GM19238 (cell line): Measurements from ENCODE around the gene USHBP1.
A peak's percentile ranks its signal among the peaks of the same experiment; 100 is the strongest.
"Not testable (repeated sequence)": the region's sequence is repeated elsewhere in the genome, so short reads cannot be mapped to it uniquely, and the experiment has no call there.

Source experiments
- DNase-seq: peaks from one replicate; pipeline ENCODE4 v3.0.0; 2011; ENCODE audit warnings: low spot score; ENCODE audit not compliant: insufficient read length

The USHBP1 gene

GRCh38 chr19:17296273-17296672, 31.7 kb upstream of the USHBP1 start:
- DNase-seq = no peak

- not testable (repeated sequence) for DNase-seq
These were observed 31.0 kb upstream of the USHBP1 start for GRCh38 chr19:17295551-17295950.

GRCh38 chr19:17294051-17294891, 29.7 kb upstream of the USHBP1 start:
- no peak for DNase-seq

- DNase-seq = no peak
These were observed 29.1 kb upstream of the USHBP1 start for GRCh38 chr19:17293605-17294004.

GRCh38 chr19:17292301-17293074, 27.9 kb upstream of the USHBP1 start:
- DNase-seq = peak; percentile 97

- DNase-seq = peak; percentile 93
These were observed 24.9 kb upstream of the USHBP1 start for GRCh38 chr19:17289489-17289888.

- DNase-seq = no peak
These were observed 22.2 kb upstream of the USHBP1 start for GRCh38 chr19:17286752-17287151.

- DNase-seq = no peak
These were observed 21.7 kb upstream of the USHBP1 start for GRCh38 chr19:17286263-17286662.

GRCh38 chr19:17285415-17286135, 21.0 kb upstream of the USHBP1 start:
- DNase-seq = no peak

GRCh38 chr19:17283504-17283996, 19.0 kb upstream of the USHBP1 start:
- DNase-seq = no peak

- DNase-seq = peak; percentile 80
These were observed 18.1 kb upstream of the USHBP1 start for GRCh38 chr19:17282488-17283125.

- peak; percentile 56 for DNase-seq
These were observed 17.1 kb upstream of the USHBP1 start, which contains the start of gene ANKLE1 for GRCh38 chr19:17281391-17282304. Gene ANKLE1 (plus strand): TSS chr19:17281901. CDS start chr19:17281921, 20 bp downstream.

- no peak for DNase-seq
These were observed 14.9 kb upstream of the USHBP1 start for GRCh38 chr19:17279436-17279835.

- no peak for DNase-seq
These were observed 11.1 kb upstream of the USHBP1 start for GRCh38 chr19:17275441-17276175.

- DNase-seq = not testable (repeated sequence)
These were observed 10.3 kb upstream of the USHBP1 start for GRCh38 chr19:17274892-17275291.

- no peak for DNase-seq
These were observed 4.2 kb upstream of the USHBP1 start for GRCh38 chr19:17268754-17269153.

- DNase-seq = peak; percentile 98
These were observed 2.6 kb upstream of the USHBP1 start, which contains the start of gene BABAM1 for GRCh38 chr19:17266975-17267788. Gene BABAM1 (plus strand): TSS chr19:17267443. CDS start chr19:17268807, 1,364 bp downstream.

- DNase-seq = no peak
These were observed 2.0 kb upstream of the USHBP1 start for GRCh38 chr19:17266589-17266974.
